Esophagus muscularis mucosa (tissue), 4 donors: ENCODE results near the gene DGKB.

Source experiments
- CTCF ChIP-seq, 3 experiments: fragments of 200-600 bp in 2 of 3; fragments of 450-650 bp in 1 of 3; sonication (generic) in 2 of 3; IDR thresholded peaks; one replicate each; pipeline ENCODE4 v1.5.1; 2017 to 2019; ENCODE audit warnings: antibody characterized with exemption in 3 of 3, mild to moderate bottlenecking in 2 of 3, moderate library complexity in 1 of 3
- EP300 ChIP-seq: sonication (generic); formaldehyde crosslinking; IDR thresholded peaks from one replicate; pipeline ENCODE4 v1.6.1; 2017; ENCODE audit warnings: antibody characterized with exemption
- POLR2A ChIP-seq: fragments of 450-650 bp; IDR thresholded peaks from one replicate; pipeline ENCODE4 v1.6.1; 2017; ENCODE audit warnings: antibody characterized with exemption, moderate library complexity, mild to moderate bottlenecking, low read depth
- POLR2AphosphoS5 ChIP-seq, 2 donors: sonication (generic); formaldehyde crosslinking; IDR thresholded peaks; one replicate each; pipeline ENCODE4 v1.6.1; 2017; ENCODE audit warnings: antibody characterized with exemption in 2 of 2

- TF ChIP-seq POLR2A (no peak), CTCF (IDR thresholded peaks at IDR 0.05) (no peak), EP300 (no peak), POLR2AphosphoS5 (IDR thresholded peaks at IDR 0.05) (no peak)
These were observed 414.7 kb downstream of the DGKB start for GRCh38 chr7:14487701-14488395.
